K562 (cell line): ENCODE measurements around the gene HMG20B. TPM values are rescaled to one million over a fixed set of nuclear protein-coding genes. Genes with fewer than 3 reads are reported as not detected.

Source experiments
- DDX20 ChIP-seq: fragments of 450-650 bp; IDR thresholded peaks from 2 replicates; pipeline ENCODE4 v1.6.1; 2016; ENCODE audit warnings: missing genetic modification characterization, low read depth, mild to moderate bottlenecking, missing compliant biosample characterization, moderate library complexity
- FOXP4 ChIP-seq: sonication (generic); formaldehyde crosslinking; IDR thresholded peaks from 2 replicates; pipeline ENCODE4 v1.8.0; 2022; ENCODE audit warnings: mild to moderate bottlenecking, missing genetic modification reagents, borderline replicate concordance
- HBP1 ChIP-seq: fragments of 450-650 bp; formaldehyde crosslinking; IDR thresholded peaks from 2 replicates; pipeline ENCODE4 v1.4.0; 2022; ENCODE audit warnings: missing genetic modification characterization
- HMGN3 ChIP-seq: IDR thresholded peaks from 2 replicates; pipeline ENCODE4 v1.6.1; 2011; ENCODE audit warnings: borderline replicate concordance, low read depth, mild to moderate bottlenecking, mixed read lengths, low read length; ENCODE audit not compliant: insufficient read length; ENCODE audit errors: extremely low read depth
- HNRNPUL1 ChIP-seq: fragments of 200-400 bp; formaldehyde crosslinking; IDR thresholded peaks from 2 replicates; pipeline ENCODE4 v1.6.1; 2017; ENCODE audit warnings: low read length
- MEIS2 ChIP-seq: fragments of 450-650 bp; IDR thresholded peaks from 2 replicates; pipeline ENCODE4 v1.6.1; 2014; ENCODE audit warnings: mild to moderate bottlenecking; ENCODE audit not compliant: partially characterized antibody
- PKNOX1 ChIP-seq: fragments of 450-650 bp; IDR thresholded peaks from 2 replicates; pipeline ENCODE4 v1.6.1; 2016
- RERE ChIP-seq: sonication (generic); formaldehyde crosslinking; IDR thresholded peaks from 2 replicates; pipeline ENCODE4 v1.8.0; 2023; ENCODE audit warnings: missing genetic modification reagents, mild to moderate bottlenecking, borderline replicate concordance
- RFX5 ChIP-seq: IDR thresholded peaks from 2 replicates; pipeline ENCODE4 v1.6.1; 2011; ENCODE audit warnings: low read depth, mild to moderate bottlenecking, improper control_type of control experiment, low read length
- ZBTB5 ChIP-seq: fragments of 450-650 bp; IDR thresholded peaks from 2 replicates; pipeline ENCODE4 v1.6.1; 2017; ENCODE audit warnings: antibody characterized with exemption
- polyA plus RNA-seq, 8 experiments: library from polyadenylated mRNA; depleted of rRNA in 4 of 8; stranded (reverse) in 5 of 8; unstranded in 3 of 8; fragments of >200 nt; fragmentation: Nextera tagmentation in 2 of 8; fragmentation: Illumina TruSeq in 1 of 8; extraction: Ambion mirVana in 2 of 8; extraction: Trizol in 1 of 8; gene quantifications; 2 replicates each; pipeline versions ENCODE4 v1.2.1 to v1.2.3, GENCODE V29; 2011 to 2014; ENCODE audit warnings: inconsistent platforms in 1 of 8, missing spikeins in 1 of 8
- total RNA-seq, 7 experiments: library from RNA; depleted of rRNA in 6 of 7; stranded (reverse); fragments of >200 nt in 6 of 7; fragmentation: Illumina TruSeq in 2 of 7; extraction: Trizol in 2 of 7; gene quantifications; 2 replicates each; pipeline versions ENCODE4 v1.2.1 to v1.2.3, GENCODE V29; 2011 to 2021; ENCODE audit warnings: low replicate concordance in 1 of 7

The HMG20B gene
- total and polyA plus RNA-seq, 9 of the 15 experiments (the other 6 are each of a cell fraction or from before 2014, with no cell fraction given), result 0.35 to 172 (median 38.6) TPM

GRCh38 chr19:3612901-3613741, 40.4 kb downstream of the HMG20B start (continued):
- no peak for TF ChIP-seq HMGN3
- no peak for TF ChIP-seq MEIS2
- no peak for TF ChIP-seq HNRNPUL1
- no peak for TF ChIP-seq HBP1 (CRISPR knock-in tag)
- no peak for TF ChIP-seq PKNOX1
- no peak for TF ChIP-seq DDX20 (tag)
- TF ChIP-seq ZBTB5, result no peak
- TF ChIP-seq RFX5, result no peak
- TF ChIP-seq RERE (CRISPR knock-in tag), result no peak
- no peak for TF ChIP-seq FOXP4 (CRISPR knock-in tag)
